Measurements from ENCODE around the gene CNNM3. TPM values are rescaled to one million over a fixed set of nuclear protein-coding genes. Genes with fewer than 3 reads are reported as not detected.

Gene CNNM3
- total and polyA plus RNA-seq, 8 donors: 4.6 to 107 (median 10.8) TPM

GRCh38 chr2:96773922-96774321 is 42.1 kb upstream of the CNNM3 start:
- peak overlapping the region; percentile 24 to 43 (median 36) for H3K4me3 ChIP-seq
- H3K27ac ChIP-seq: peak overlapping the region; percentile 22 to 72 (median 50)
- no peaks in the 10 kb centered on the region for H3K27me3 ChIP-seq
- WGBS, 5 donors: 22 to 37% (median 27%) methylated on average over 7 of the region's 7 CpGs
- peak; percentile 33 to 67 for DNase-seq
- H3K4me1 ChIP-seq: peaks cover 20 to 57% (median 36%) of the 10 kb centered on the region in 4 donors
- H3K36me3 ChIP-seq: peaks cover 0 to 23% (median 0%) of the 10 kb centered on the region in 4 donors
- intact Hi-C loops (cut with DNase I; ENCODE audit: low total_unique reads): no loop called here
- H3K9me3 ChIP-seq: no peaks in the 10 kb centered on the region
- peak in 1 of 3 donors; percentile 37 for TF ChIP-seq POLR2AphosphoS5 (IDR thresholded peaks at IDR 0.05)
- TF ChIP-seq CTCF (IDR thresholded peaks at IDR 0.05): no peak
- no peak for TF ChIP-seq EP300 (IDR thresholded peaks at IDR 0.05)
- TF ChIP-seq POLR2A (IDR thresholded peaks at IDR 0.05): no peak

GRCh38 chr2:96775160-96775559 is 40.9 kb upstream of the CNNM3 start:
- Histone ChIP-seq H3K27me3 (no peaks in the 10 kb centered on the region), H3K4me3 (no peak overlapping the region), H3K4me1 (peaks cover 20 to 48% (median 32%) of the 10 kb centered on the region in 4 donors), H3K9me3 (no peaks in the 10 kb centered on the region), H3K36me3 (peaks cover 0 to 25% (median 0%) of the 10 kb centered on the region in 4 donors), H3K27ac (no peak overlapping the region)
- TF ChIP-seq CTCF (IDR thresholded peaks at IDR 0.05) (no peak), POLR2AphosphoS5 (IDR thresholded peaks at IDR 0.05) (no peak), POLR2A (IDR thresholded peaks at IDR 0.05) (no peak), EP300 (IDR thresholded peaks at IDR 0.05) (no peak)
- 0 to 81% (median 31%) methylated on average over 1 of the region's 1 CpG for WGBS, 5 donors
- intact Hi-C loops (cut with DNase I; ENCODE audit: low total_unique reads): no loop called here
- DNase-seq: no peak

GRCh38 chr2:96783388-96783787 is 32.7 kb upstream of the CNNM3 start:
- 79 to 87% (median 81%) methylated on average over 4 of the region's 4 CpGs for WGBS, 5 donors
- TF ChIP-seq CTCF (IDR thresholded peaks at IDR 0.05) (no peak), EP300 (IDR thresholded peaks at IDR 0.05) (no peak), POLR2AphosphoS5 (IDR thresholded peaks at IDR 0.05) (no peak), POLR2A (IDR thresholded peaks at IDR 0.05) (no peak)
- Histone ChIP-seq H3K9me3 (no peaks in the 10 kb centered on the region), H3K27me3 (no peaks in the 10 kb centered on the region), H3K4me3 (no peak overlapping the region), H3K36me3 (peaks cover 0 to 5% (median 0%) of the 10 kb centered on the region in 4 donors), H3K4me1 (peaks cover 15 to 28% (median 20%) of the 10 kb centered on the region in 4 donors), H3K27ac (no peak overlapping the region)
- intact Hi-C loops (cut with DNase I; ENCODE audit: low total_unique reads): no loop called here
- DNase-seq: no peak

- Histone ChIP-seq H3K4me1 (peaks cover 20 to 39% (median 27%) of the 10 kb centered on the region in 4 donors), H3K36me3 (no peaks in the 10 kb centered on the region), H3K9me3 (no peaks in the 10 kb centered on the region), H3K27me3 (no peaks in the 10 kb centered on the region), H3K4me3 (no peak overlapping the region), H3K27ac (peak overlapping the region; percentile 44 to 69 (median 64))
- whole genome bisulfite sequencing, 5 donors: 89 to 96% (median 93%) methylated on average over 3 of the region's 3 CpGs
- no peak for TF ChIP-seq EP300 (IDR thresholded peaks at IDR 0.05)
- TF ChIP-seq POLR2AphosphoS5 (IDR thresholded peaks at IDR 0.05): no peak
- TF ChIP-seq CTCF (IDR thresholded peaks at IDR 0.05): no peak
- no peak for TF ChIP-seq POLR2A (IDR thresholded peaks at IDR 0.05)
- intact Hi-C loops (cut with DNase I; ENCODE audit: low total_unique reads): no loop called here
- no peak for DNase-seq
Measured at GRCh38 chr2:96787411-96787810, 28.7 kb upstream of the CNNM3 start.
